Measurements from ENCODE around the gene RNGTT. TPM values are rescaled to one million over a fixed set of nuclear protein-coding genes. Genes with fewer than 3 reads are reported as not detected.

RNGTT gene
- total RNA-seq, 1 experiment from 2014 or later, result 34.8 TPM

- DNase-seq (ENCODE audit: low spot score), result no peak
- in situ Hi-C loops (cut with HindIII; ENCODE audit: low sequenced_read_pairs), result no loop called here
These were observed 322.1 kb downstream of the RNGTT start for GRCh38 chr6:88641178-88641903.

- DNase-seq (ENCODE audit: low spot score), result no peak
- in situ Hi-C loops (cut with HindIII; ENCODE audit: low sequenced_read_pairs), result no loop called here
These were observed 325.5 kb downstream of the RNGTT start for GRCh38 chr6:88637761-88638545.

- no peak for DNase-seq (ENCODE audit: low spot score)
- in situ Hi-C loops (cut with HindIII; ENCODE audit: low sequenced_read_pairs), result no loop called here
These were observed 326.5 kb downstream of the RNGTT start for GRCh38 chr6:88636871-88637270.

GRCh38 chr6:88633782-88634181 lies 329.6 kb downstream of the RNGTT start:
- in situ Hi-C loops (cut with HindIII; ENCODE audit: low sequenced_read_pairs), result no loop called here
- no peak for DNase-seq (ENCODE audit: low spot score)

- in situ Hi-C loops (cut with HindIII; ENCODE audit: low sequenced_read_pairs), result no loop called here
- no peak for DNase-seq (ENCODE audit: low spot score)
These were observed 331.6 kb downstream of the RNGTT start for GRCh38 chr6:88631830-88632229.

- in situ Hi-C loops (cut with HindIII; ENCODE audit: low sequenced_read_pairs), result no loop called here
- no peak for DNase-seq (ENCODE audit: low spot score)
These were observed 333.5 kb downstream of the RNGTT start for GRCh38 chr6:88629838-88630494.

- in situ Hi-C loops (cut with HindIII; ENCODE audit: low sequenced_read_pairs), result no loop called here
- DNase-seq (ENCODE audit: low spot score), result no peak
These were observed 337.0 kb downstream of the RNGTT start for GRCh38 chr6:88626460-88626859.

GRCh38 chr6:88623531-88623930 lies 339.9 kb downstream of the RNGTT start:
- in situ Hi-C loops (cut with HindIII; ENCODE audit: low sequenced_read_pairs), result no loop called here
- no peak for DNase-seq (ENCODE audit: low spot score)

- in situ Hi-C loops (cut with HindIII; ENCODE audit: low sequenced_read_pairs), result no loop called here
- no peak for DNase-seq (ENCODE audit: low spot score)
These were observed 343.5 kb downstream of the RNGTT start for GRCh38 chr6:88619951-88620350.

- in situ Hi-C loops (cut with HindIII; ENCODE audit: low sequenced_read_pairs), result no loop called here
- no peak for DNase-seq (ENCODE audit: low spot score)
These were observed 347.0 kb downstream of the RNGTT start for GRCh38 chr6:88616380-88616779.

- in situ Hi-C loops (cut with HindIII; ENCODE audit: low sequenced_read_pairs), result no loop called here
- no peak for DNase-seq (ENCODE audit: low spot score)
These were observed 349.0 kb downstream of the RNGTT start for GRCh38 chr6:88614316-88614877.

- no peak for DNase-seq (ENCODE audit: low spot score)
- in situ Hi-C loops (cut with HindIII; ENCODE audit: low sequenced_read_pairs), result no loop called here
These were observed 350.8 kb downstream of the RNGTT start for GRCh38 chr6:88612631-88613030.

- no peak for DNase-seq (ENCODE audit: low spot score)
- in situ Hi-C loops (cut with HindIII; ENCODE audit: low sequenced_read_pairs), result no loop called here
These were observed 351.7 kb downstream of the RNGTT start for GRCh38 chr6:88611721-88612120.

- peak; percentile 22 for DNase-seq (ENCODE audit: low spot score)
- in situ Hi-C loops (cut with HindIII; ENCODE audit: low sequenced_read_pairs), result no loop called here
These were observed 353.4 kb downstream of the RNGTT start for GRCh38 chr6:88609983-88610382.

- DNase-seq (ENCODE audit: low spot score), result no peak
- in situ Hi-C loops (cut with HindIII; ENCODE audit: low sequenced_read_pairs), result no loop called here
These were observed 358.1 kb downstream of the RNGTT start for GRCh38 chr6:88605271-88605670.

- no peak for DNase-seq (ENCODE audit: low spot score)
- in situ Hi-C loops (cut with HindIII; ENCODE audit: low sequenced_read_pairs), result no loop called here
These were observed 363.8 kb downstream of the RNGTT start for GRCh38 chr6:88599571-88599970.

GRCh38 chr6:88596801-88597200 lies 366.6 kb downstream of the RNGTT start:
- in situ Hi-C loops (cut with HindIII; ENCODE audit: low sequenced_read_pairs), result no loop called here
- peak; percentile 75 for DNase-seq (ENCODE audit: low spot score)

GRCh38 chr6:88588938-88589337 lies 374.5 kb downstream of the RNGTT start:
- in situ Hi-C loops (cut with HindIII; ENCODE audit: low sequenced_read_pairs), result no loop called here
- DNase-seq (ENCODE audit: low spot score), result peak; percentile 10

- DNase-seq (ENCODE audit: low spot score), result no peak
- in situ Hi-C loops (cut with HindIII; ENCODE audit: low sequenced_read_pairs), result no loop called here
These were observed 376.3 kb downstream of the RNGTT start for GRCh38 chr6:88587150-88587520.
